Body of pancreas (tissue), 4 donors: Measurements from ENCODE around the gene UBAP2L.

ENCODE experiments used
- POLR2A ChIP-seq, 3 donors: fragments of 450-650 bp; IDR thresholded peaks; one replicate each; pipeline ENCODE4 v1.6.1; 2016; ENCODE audit warnings: antibody characterized with exemption in 3 of 3, mild to moderate bottlenecking in 2 of 3
- TF ChIP-seq, protein P1 (sequence below), 7 experiments: fragments of 450-650 bp in 4 of 7; fragments of 200-600 bp in 3 of 7; sonication (generic) in 3 of 7; IDR thresholded peaks; one replicate each; pipeline ENCODE4 v1.5.1; 2016 to 2019; ENCODE audit warnings: antibody characterized with exemption in 7 of 7

GRCh38 chr1:154190550-154190949 is 30.2 kb upstream of the UBAP2L start:
- TF ChIP-seq, protein P1, sequence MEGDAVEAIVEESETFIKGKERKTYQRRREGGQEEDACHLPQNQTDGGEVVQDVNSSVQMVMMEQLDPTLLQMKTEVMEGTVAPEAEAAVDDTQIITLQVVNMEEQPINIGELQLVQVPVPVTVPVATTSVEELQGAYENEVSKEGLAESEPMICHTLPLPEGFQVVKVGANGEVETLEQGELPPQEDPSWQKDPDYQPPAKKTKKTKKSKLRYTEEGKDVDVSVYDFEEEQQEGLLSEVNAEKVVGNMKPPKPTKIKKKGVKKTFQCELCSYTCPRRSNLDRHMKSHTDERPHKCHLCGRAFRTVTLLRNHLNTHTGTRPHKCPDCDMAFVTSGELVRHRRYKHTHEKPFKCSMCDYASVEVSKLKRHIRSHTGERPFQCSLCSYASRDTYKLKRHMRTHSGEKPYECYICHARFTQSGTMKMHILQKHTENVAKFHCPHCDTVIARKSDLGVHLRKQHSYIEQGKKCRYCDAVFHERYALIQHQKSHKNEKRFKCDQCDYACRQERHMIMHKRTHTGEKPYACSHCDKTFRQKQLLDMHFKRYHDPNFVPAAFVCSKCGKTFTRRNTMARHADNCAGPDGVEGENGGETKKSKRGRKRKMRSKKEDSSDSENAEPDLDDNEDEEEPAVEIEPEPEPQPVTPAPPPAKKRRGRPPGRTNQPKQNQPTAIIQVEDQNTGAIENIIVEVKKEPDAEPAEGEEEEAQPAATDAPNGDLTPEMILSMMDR (IDR thresholded peaks at IDR 0.05), result no peak
- TF ChIP-seq POLR2A (IDR thresholded peaks at IDR 0.05), result no peak
